H9 (cell line): ENCODE measurements around the gene PYROXD2. TPM values are rescaled to one million over a fixed set of nuclear protein-coding genes. Genes with fewer than 3 reads are reported as not detected.

Experiments used
- DNase-seq: peaks from one replicate; pipeline ENCODE4 v3.0.0-alpha.2; 2017
- H2AFZ ChIP-seq: one replicate; pipeline ENCODE4 v1.6.1; 2013; ENCODE audit warnings: mild to moderate bottlenecking, low read length, control low read depth, moderate library complexity
- H2AK5ac ChIP-seq: 2 replicates; pipeline ENCODE4 v1.6.1; 2013; ENCODE audit warnings: low read length, control low read depth, mixed read lengths; ENCODE audit not compliant: insufficient read length
- H2BK120ac ChIP-seq: one replicate; pipeline ENCODE4 v1.6.1; 2013; ENCODE audit warnings: low read depth, mild to moderate bottlenecking, low read length, control low read depth, inconsistent platforms; ENCODE audit not compliant: poor library complexity, severe bottlenecking
- H2BK12ac ChIP-seq: 2 replicates; pipeline ENCODE4 v1.6.1; 2013; ENCODE audit warnings: low read length, control low read depth, mixed read lengths, low read depth; ENCODE audit not compliant: insufficient read length
- H2BK15ac ChIP-seq: 2 replicates; pipeline ENCODE4 v1.6.1; 2013; ENCODE audit warnings: low read depth, low read length, control low read depth
- H2BK20ac ChIP-seq: one replicate; pipeline ENCODE4 v1.6.1; 2013; ENCODE audit warnings: low read depth, mild to moderate bottlenecking, low read length, control low read depth, inconsistent platforms; ENCODE audit not compliant: poor library complexity, severe bottlenecking
- H2BK5ac ChIP-seq: 2 replicates; pipeline ENCODE4 v1.6.1; 2013; ENCODE audit warnings: low read length, control low read depth, mixed read lengths; ENCODE audit not compliant: insufficient read length
- H3K14ac ChIP-seq: 2 replicates; pipeline ENCODE4 v1.6.1; 2013; ENCODE audit warnings: low read length, control low read depth; ENCODE audit not compliant: insufficient read depth
- H3K18ac ChIP-seq: 2 replicates; pipeline ENCODE4 v1.6.1; 2013; ENCODE audit warnings: low read depth, mild to moderate bottlenecking, mixed read lengths, low read length, control low read depth; ENCODE audit not compliant: insufficient read length
- H3K23ac ChIP-seq: 2 replicates; pipeline ENCODE4 v1.6.1; 2013; ENCODE audit warnings: low read length, control low read depth, mixed read lengths, low read depth; ENCODE audit not compliant: insufficient read length
- H3K23me2 ChIP-seq: 2 replicates; pipeline ENCODE4 v1.6.1; 2013; ENCODE audit warnings: low read depth, mild to moderate bottlenecking, mixed read lengths, low read length, control low read depth; ENCODE audit not compliant: insufficient read length, poor library complexity, severe bottlenecking
- H3K27ac ChIP-seq: 2 replicates; pipeline ENCODE4 v1.5.1; 2013; ENCODE audit warnings: low read length, control low read depth, mixed read lengths, low read depth; ENCODE audit not compliant: insufficient read length
- H3K27me3 ChIP-seq: 2 replicates; pipeline ENCODE4 v1.6.1; 2013; ENCODE audit warnings: low read length, control low read depth, inconsistent platforms; ENCODE audit not compliant: insufficient read depth
- H3K4ac ChIP-seq: 2 replicates; pipeline ENCODE4 v1.6.1; 2013; ENCODE audit warnings: low read depth, mild to moderate bottlenecking, control low read depth, inconsistent platforms, low read length, moderate library complexity
- H3K4me1 ChIP-seq: 2 replicates; pipeline ENCODE4 v1.6.1; 2013; ENCODE audit warnings: low read length, control low read depth, inconsistent platforms; ENCODE audit not compliant: insufficient read depth
- H3K4me2 ChIP-seq: 2 replicates; pipeline ENCODE4 v1.6.1; 2013; ENCODE audit warnings: low read length, control low read depth, mixed read lengths; ENCODE audit not compliant: insufficient read length, insufficient read depth
- H3K56ac ChIP-seq: 2 replicates; pipeline ENCODE4 v1.6.1; 2013; ENCODE audit warnings: low read depth, mild to moderate bottlenecking, mixed read lengths, low read length, control low read depth; ENCODE audit not compliant: insufficient read length
- H3K79me1 ChIP-seq: 2 replicates; pipeline ENCODE4 v1.6.1; 2013; ENCODE audit warnings: low read depth, mild to moderate bottlenecking, moderate library complexity, low read length, control low read depth, inconsistent platforms; ENCODE audit not compliant: insufficient read depth, poor library complexity, severe bottlenecking
- H3K79me2 ChIP-seq: 2 replicates; pipeline ENCODE4 v1.6.1; 2013; ENCODE audit warnings: low read length, control low read depth, inconsistent platforms; ENCODE audit not compliant: insufficient read depth
- H3K9ac ChIP-seq: 2 replicates; pipeline ENCODE4 v1.6.1; 2013; ENCODE audit warnings: low read length, control low read depth, mixed read lengths; ENCODE audit not compliant: insufficient read length; ENCODE audit errors: extremely low read depth
- H3K9me3 ChIP-seq: one replicate; pipeline ENCODE4 v1.6.1; 2013; ENCODE audit warnings: low read depth, low read length, inconsistent platforms; ENCODE audit not compliant: control insufficient read depth
- H3T11ph ChIP-seq: one replicate; pipeline ENCODE4 v1.6.1; 2013; ENCODE audit warnings: mild to moderate bottlenecking, low read length, control low read depth, inconsistent platforms
- H4K20me1 ChIP-seq: one replicate; pipeline ENCODE4 v1.6.1; 2013; ENCODE audit not compliant: control insufficient read depth, insufficient read length, insufficient read depth
- H4K5ac ChIP-seq: 2 replicates; pipeline ENCODE4 v1.6.1; 2013; ENCODE audit warnings: low read depth, mild to moderate bottlenecking, mixed read lengths, low read length, control low read depth; ENCODE audit not compliant: insufficient read length
- H4K8ac ChIP-seq: replicated peaks from 2 replicates; pipeline ENCODE4 v1.6.1; 2013; ENCODE audit warnings: low read length, control low read depth, mixed read lengths, low read depth; ENCODE audit not compliant: insufficient read length
- H4K91ac ChIP-seq: 2 replicates; pipeline ENCODE4 v1.6.1; 2013; ENCODE audit warnings: low read depth, mild to moderate bottlenecking, moderate library complexity, mixed read lengths, low read length, control low read depth; ENCODE audit not compliant: insufficient read length
- H3K27ac Mint-ChIP-seq, 3 experiments: 2 replicates in 2 of 3; 3 replicates in 1 of 3; pipeline ENCODE4 v1.8.0; 2020 to 2021; ENCODE audit warnings: mixed read lengths in 3 of 3, mild to moderate bottlenecking in 1 of 3, moderate library complexity in 1 of 3
- H3K27me3 Mint-ChIP-seq: 2 replicates; pipeline ENCODE4 v1.8.0; 2021; ENCODE audit warnings: low read depth, mild to moderate bottlenecking, moderate library complexity, mixed read lengths
- H3K36me3 Mint-ChIP-seq, 3 experiments: 2 replicates in 2 of 3; 3 replicates in 1 of 3; pipeline ENCODE4 v1.8.0; 2020 to 2021; ENCODE audit warnings: low read depth in 3 of 3, mixed read lengths in 3 of 3; ENCODE audit not compliant: insufficient read depth in 1 of 3
- H3K4me1 Mint-ChIP-seq, 2 experiments: 2 replicates each; pipeline ENCODE4 v1.8.0; 2020; ENCODE audit warnings: mixed read lengths in 2 of 2
- H3K4me3 Mint-ChIP-seq, 2 experiments: 2 replicates in 1 of 2; 3 replicates in 1 of 2; pipeline ENCODE4 v1.8.0; 2020 to 2021; ENCODE audit warnings: mild to moderate bottlenecking in 2 of 2, mixed read lengths in 2 of 2, moderate library complexity in 1 of 2
- H3K9me3 Mint-ChIP-seq, 2 experiments: 2 replicates in 1 of 2; 3 replicates in 1 of 2; pipeline ENCODE4 v1.8.0; 2020; ENCODE audit warnings: mild to moderate bottlenecking in 2 of 2, mixed read lengths in 2 of 2, moderate library complexity in 1 of 2
- CTCF ChIP-seq: fragments of 200-600 bp; sonication (generic); conservative IDR thresholded peaks from 3 replicates; pipeline ENCODE4 v1.8.0; 2021; ENCODE audit warnings: antibody characterized with exemption, mild to moderate bottlenecking
- WGBS: extraction: QIAGEN DNeasy Blood & Tissue Kit; methylation state at CpG from one replicate; pipeline ENCODE4 v1.1.7; 2013; ENCODE audit warnings: missing lambda C conversion rate, low lambda C conversion rate, mixed read lengths; ENCODE audit not compliant: insufficient read length; ENCODE audit errors: extremely low coverage; 5-methylcytosine and 5-hydroxymethylcytosine counted together
- total RNA-seq: library from RNA; stranded (reverse); gene quantifications from 2 replicates; pipeline ENCODE4 v1.2.1, GENCODE V29; 2021

The PYROXD2 gene
- total RNA-seq, 1 experiment from 2014 or later: 5.3 TPM

GRCh38 chr10:98457721-98458120 lies 42.7 kb upstream of the PYROXD2 start:
- Histone ChIP-seq H3K4me1 (no peaks in the 10 kb centered on the region; the same call in 1 of the 2 replicates), H3K79me1 (no peaks in the 10 kb centered on the region), H4K8ac (no peak overlapping the region), H3K23ac (no peak overlapping the region), H3K18ac (no peak overlapping the region), H3K4me2 (no peak overlapping the region), H3K56ac (no peak overlapping the region), H2AK5ac (no peak overlapping the region), H3K9me3 (no peaks in the 10 kb centered on the region), H4K91ac (no peak overlapping the region), H4K5ac (no peak overlapping the region), H3K4ac (no peak overlapping the region), H3K79me2 (no peaks in the 10 kb centered on the region), H3K23me2 (no peaks in the 10 kb centered on the region), H2AFZ (no peak overlapping the region), H3T11ph (no peak overlapping the region), H3K27ac (no peak overlapping the region), H4K20me1 (no peaks in the 10 kb centered on the region), H2BK5ac (no peak overlapping the region), H3K14ac (no peak overlapping the region), H2BK120ac (no peak overlapping the region), H3K9ac (no peak overlapping the region), H3K27me3 (no peaks in the 10 kb centered on the region), H2BK20ac (no peak overlapping the region), H2BK12ac (no peak overlapping the region), H2BK15ac (no peak overlapping the region)
- Mint-ChIP-seq H3K4me3 (no peak overlapping the region), H3K27ac (no peak overlapping the region), H3K36me3 (no peaks in the 10 kb centered on the region; a peak in 1 of 7 replicates), H3K27me3 (no peaks in the 10 kb centered on the region), H3K4me1 (peaks cover 41 to 43% of the 10 kb centered on the region in 2 experiments), H3K9me3 (no peaks in the 10 kb centered on the region)
- no CpG with 5 or more reads among the region's 8 CpGs for WGBS
- no peak for DNase-seq
- no peak for TF ChIP-seq CTCF
